Fibroblast of skin of scalp (primary cell): ENCODE data around the gene CALY.

Experiments used
- DNase-seq: peaks from one replicate; pipeline ENCODE4 v3.0.0-alpha.2; 2013

CALY gene

DNA sequence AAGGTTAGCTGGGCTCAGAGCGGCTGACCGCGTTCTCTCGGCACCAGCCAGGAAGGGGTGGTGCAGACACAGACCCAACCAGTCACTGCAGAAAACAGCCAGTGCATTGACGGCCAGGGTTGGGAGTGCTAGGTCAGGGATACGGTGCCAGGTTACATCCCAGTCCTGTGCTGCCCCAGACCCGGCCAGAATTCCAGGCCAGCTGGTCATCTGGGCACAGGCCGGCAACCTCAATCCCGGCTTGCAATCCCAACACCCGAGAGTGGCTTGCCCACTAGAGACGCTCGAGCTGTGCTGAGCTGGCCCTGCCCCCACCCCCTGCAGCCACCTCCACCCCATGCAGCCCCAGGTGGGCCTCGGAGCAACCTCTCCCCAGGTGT is 14.2 kb upstream of the CALY start:
- no peak for DNase-seq

DNA sequence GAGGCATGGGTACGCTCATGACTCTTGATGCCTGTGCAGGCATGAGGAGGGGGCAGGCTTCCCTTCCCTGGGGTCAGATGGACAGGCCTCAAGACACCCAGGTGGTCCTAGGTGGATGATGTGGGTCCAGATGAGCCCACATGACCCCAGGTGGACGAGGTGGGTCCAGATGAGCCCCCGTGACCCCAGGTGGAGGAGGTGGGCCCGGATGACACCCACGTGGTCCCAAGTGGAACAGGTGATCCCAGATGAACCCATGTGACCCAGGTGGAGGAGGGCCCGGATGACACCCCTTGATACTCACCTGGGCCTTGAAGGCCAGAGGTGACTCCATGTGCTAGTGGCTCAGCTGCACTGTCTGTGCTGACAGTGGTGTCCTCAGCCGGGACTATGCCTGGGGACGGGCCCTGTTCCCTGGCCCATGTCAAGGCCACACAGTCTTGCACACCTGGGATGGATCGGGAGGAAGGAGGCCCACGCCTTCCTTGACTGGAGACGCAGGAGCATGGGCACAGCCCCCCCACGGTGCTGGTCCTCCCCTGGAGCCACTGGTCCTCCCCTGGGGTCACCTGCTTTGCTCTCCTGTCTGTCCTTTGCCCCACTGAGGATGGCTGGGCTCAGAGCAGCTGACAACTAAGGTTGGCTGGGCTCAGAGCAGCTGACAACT is 13.7 kb upstream of the CALY start:
- no peak for DNase-seq

DNA sequence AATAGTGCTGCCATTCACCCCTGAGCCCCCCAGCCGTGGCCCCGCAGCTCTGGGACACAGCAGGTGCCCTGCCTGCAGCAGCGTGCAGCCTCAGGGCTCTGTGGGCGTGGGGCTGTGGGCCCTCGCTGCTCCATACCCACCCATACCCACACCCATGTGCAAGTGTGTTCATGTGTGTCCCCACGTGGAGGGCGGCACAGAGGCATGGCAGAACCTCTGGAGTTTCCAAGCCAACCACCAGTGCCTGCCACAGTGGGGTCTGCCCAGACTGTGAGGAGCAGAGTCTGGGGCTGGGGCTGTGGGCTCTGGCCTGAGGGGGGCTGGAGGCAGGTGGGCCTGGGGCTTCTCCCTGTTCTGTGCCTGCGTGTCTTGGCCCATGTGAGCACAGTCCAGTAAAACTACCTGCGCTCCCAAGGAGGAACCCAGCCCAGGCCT is 12.9 kb upstream of the CALY start:
- no peak for DNase-seq

DNA sequence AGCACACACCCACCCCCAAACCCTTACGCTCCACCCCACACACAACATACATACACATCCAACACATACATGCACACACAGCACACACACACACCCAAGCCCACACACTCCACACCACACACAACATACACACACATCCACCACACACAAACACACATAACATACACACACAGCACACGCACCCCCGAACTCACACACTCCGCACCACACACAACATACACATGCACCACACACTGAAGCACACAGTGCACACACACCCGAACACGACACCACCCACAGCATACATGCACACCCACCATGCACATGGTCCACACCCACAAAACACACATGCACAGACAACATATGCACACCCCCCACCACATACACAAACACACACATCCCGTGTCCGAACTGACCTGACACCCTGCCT is 12.5 kb upstream of the CALY start:
- DNase-seq = no peak

DNA sequence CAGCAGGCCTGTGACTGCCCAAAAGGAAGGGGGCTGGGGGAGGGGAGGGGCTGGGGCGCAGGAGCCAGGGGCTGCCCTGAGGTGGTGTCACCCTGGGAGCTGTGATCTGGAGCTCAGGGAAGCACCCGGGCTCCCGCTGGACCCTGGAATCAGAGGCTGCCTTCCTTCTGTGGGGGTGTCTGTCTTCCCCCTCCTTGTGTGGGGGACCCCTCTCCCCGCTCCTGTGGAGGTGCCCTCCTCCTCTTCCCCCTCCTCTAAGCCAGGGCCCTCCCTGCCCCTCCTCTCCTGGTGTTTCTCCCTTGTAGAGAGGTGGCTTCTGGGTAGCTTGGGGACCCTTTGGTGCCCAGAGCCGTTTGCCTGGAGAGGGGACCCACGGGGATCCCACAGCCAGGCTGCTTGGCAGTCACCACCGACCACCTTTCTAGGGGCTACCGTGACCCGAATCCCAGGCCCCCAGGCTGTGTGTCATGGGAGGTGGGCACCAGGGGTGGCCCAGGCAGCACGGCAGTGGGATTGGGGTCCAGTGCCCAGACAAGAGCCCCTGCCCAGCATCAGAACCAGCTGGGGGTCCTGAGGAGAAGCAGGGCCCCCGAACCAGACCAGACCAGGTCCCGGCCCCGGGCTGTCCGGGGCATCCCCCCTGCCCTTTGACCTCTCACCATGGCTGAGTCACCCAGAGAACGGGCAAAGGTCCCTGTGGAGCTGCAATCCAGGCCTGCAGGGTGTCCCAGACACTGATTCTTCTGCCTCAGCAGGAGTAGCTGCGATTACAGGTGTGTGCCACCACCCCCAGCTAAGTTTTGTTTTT is 11.2 kb upstream of the CALY start:
- no peak for DNase-seq

DNA sequence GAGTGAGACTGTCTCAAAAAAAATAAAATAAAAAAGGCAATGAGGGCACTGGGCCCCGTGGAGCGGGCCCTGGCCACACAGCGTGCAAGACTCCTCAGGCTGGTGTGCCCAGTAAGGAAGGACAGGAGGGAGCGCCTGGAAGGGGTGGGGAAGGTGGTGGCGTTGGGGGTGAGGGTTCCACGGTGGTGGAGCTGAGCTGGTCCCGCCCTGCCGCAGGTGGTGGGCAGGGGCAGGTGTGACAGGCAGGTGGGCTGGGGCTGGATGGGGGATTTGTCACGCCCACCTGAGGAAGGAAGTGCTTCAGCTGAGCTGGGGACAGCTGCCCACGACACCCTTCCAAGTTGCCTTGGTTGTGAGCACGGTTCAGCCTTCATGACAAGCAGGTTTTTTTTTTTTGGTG is 9.7 kb upstream of the CALY start:
- DNase-seq = no peak

DNA sequence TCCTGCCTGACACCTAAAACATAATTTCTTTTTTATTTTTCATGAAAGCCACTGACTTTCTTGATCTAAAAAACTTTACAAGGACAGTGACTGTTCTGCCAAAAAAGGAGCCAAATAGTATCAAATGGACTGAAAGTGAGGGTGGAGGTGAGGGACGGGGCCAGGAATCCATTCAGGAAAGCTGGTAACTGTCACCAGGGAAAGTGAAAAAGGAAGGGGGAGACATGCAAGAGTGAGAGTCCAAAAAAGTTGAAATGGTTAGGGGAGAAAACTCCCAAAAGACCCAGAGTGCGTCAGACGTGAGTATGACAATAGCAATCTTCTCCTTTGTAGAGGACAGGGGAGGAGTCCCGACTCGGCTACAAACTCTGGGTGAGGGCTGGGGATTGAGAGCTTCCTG is 7.5 kb upstream of the CALY start:
- DNase-seq = no peak

DNA sequence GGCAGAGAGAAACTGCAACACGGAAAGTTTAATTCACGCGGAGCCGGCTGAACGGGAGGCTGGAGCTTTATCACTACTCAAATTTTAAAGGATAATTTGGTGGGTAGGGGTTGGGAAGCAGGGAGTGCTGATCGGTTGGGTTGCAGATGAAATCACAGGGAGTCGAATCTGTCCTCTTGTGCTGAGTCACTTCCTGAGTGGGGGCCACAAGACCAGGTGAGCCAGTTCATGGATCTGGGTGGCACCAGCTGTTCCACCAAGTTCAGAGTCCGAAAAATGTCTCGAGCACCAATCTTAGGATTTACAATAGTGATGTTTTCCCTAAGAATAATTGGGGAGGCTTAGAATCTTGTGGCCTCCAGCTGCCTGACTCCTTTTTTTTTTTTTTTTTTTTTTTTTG is 6.9 kb upstream of the CALY start:
- DNase-seq = no peak

DNA sequence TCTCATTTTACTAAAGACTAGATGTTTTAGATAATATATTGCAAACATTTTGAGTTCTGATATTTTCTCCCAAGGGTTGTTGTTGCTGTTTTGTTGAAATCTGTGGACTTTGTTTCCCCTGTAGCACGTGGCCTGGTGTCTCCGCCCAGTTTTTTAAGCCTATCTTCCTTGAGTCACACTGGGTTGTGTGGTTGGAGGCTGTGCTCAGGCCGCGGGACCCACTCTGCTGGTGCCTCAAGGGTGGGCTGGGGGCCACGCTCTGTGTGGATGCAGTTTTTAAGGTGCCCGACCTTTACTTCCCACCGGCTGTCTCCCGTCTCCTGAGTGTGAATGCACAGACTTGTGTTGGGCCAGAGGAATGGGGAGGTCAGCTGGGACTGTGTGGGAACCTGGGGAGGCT is 6.2 kb upstream of the CALY start:
- no peak for DNase-seq

DNA sequence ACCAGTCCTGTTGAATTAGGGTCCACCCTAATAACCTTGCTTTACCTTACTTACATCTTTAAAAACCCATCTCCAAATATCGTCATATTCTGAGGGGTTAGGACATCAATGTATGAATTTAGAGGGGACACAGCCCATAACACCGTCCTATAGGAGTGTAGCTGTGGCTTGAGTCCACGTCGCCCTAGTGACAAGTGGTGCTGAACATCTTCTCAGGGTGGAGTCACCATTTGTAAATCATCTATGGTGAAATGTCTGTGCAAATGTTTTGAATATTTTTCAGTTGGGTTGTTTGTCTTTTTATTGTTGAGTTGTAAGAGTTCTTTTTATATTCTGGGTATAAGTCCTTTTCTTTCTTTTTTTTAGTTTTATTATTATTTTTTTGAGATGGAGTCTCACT is 5.3 kb upstream of the CALY start:
- no peak for DNase-seq

DNA sequence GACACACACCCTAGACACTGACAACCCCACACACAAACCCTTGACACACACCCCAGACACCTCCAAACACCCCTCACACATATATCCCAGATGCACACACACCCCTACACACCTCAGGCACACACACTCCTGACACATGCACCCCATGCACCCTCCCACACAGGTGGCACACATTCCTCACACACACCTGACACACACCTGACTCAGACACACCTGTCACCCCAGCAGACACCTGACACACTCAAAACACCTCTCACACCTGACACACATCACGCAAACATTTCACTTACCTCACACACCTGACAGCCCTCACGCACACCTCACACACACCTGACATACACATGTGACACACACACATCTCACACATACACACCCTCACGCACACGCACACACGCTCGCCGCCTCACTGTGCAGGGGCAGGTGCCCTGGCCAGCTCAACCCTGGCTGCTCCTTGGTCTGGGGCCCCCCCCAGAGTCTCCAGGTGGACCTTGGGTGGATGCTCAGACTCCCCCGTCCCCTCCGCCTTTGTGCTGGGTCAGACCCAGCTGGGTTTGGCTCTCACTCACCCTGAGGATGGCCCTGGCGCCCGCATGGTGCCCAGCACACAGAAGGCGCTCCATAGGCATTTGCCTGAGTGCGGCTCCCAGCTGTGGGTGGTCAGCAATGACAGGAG is 3.1 kb upstream of the CALY start:
- no peak for DNase-seq

DNA sequence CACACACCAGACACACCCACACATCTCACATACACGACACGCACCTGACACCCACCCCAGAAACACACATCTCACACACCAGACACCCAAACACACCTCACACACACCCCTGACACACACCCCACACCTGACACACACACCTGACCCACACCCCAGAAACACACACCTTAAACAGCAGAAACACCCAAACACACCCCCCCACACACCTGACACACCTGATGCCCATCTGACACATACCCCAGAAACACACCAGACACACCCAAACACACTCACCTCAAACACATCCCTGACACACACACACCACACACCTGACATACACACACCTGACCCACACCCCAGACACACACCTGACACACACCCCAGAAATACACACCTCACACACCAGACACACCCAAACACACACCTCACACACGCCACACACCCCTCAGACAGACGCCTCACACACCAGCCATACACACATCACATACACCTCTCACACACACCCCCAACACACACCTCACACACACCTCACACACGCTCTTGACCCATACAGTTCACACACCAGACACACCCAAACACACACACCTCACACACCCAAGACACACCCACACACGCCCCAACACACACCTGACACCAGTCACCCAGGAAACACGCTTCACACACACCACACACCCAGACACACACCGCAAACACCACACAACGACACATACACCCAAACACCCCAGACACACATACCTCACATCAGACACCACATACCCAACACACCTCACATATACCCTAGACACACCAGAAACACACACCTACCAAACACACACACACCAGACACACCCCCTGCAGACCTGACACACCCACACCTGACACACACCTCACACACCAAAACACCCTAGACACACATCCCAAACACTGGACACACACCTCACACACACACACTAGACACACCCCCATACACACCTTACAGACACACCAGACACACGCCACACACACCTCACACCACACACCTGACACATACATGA is 1.7 kb upstream of the CALY start:
- no peak for DNase-seq

DNA sequence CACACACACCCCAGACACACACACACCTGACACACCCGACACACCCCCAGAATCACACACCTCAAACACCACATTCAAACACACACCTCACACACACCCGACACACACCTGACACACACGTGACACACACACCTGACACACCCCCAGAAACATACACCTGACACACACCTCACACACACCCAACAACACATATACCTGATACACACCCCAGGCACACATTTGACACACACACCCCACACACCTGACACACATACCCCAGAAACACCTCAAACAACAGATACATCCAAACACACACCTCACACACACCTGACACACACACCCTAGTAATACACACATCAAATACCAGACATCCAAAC is 652 bp upstream of the CALY start:
- DNase-seq = no peak

DNA sequence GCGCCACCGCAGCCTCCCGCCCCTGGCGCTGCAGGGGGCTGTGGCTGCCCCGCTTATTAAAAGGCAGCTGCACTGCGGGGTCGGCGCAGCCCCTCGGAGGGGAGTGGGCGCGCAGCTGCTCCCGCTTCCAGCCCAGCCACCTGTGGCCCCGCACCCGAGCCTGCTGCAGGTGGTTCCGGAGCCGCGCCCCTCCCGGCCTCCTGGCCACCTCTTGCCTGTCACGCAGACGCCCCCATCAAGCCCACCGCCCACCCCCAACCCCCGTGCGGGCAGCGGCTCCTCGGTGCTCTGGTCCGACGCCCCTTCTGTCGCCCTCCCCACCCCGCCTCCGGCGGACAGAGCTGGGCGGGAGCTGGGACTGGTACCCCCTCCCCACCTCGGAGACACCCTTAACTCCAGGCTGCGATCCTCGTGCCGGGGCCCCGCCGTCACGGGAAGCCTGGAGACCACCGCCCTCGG is 549 bp downstream of the CALY start:
- no peak for DNase-seq

DNA sequence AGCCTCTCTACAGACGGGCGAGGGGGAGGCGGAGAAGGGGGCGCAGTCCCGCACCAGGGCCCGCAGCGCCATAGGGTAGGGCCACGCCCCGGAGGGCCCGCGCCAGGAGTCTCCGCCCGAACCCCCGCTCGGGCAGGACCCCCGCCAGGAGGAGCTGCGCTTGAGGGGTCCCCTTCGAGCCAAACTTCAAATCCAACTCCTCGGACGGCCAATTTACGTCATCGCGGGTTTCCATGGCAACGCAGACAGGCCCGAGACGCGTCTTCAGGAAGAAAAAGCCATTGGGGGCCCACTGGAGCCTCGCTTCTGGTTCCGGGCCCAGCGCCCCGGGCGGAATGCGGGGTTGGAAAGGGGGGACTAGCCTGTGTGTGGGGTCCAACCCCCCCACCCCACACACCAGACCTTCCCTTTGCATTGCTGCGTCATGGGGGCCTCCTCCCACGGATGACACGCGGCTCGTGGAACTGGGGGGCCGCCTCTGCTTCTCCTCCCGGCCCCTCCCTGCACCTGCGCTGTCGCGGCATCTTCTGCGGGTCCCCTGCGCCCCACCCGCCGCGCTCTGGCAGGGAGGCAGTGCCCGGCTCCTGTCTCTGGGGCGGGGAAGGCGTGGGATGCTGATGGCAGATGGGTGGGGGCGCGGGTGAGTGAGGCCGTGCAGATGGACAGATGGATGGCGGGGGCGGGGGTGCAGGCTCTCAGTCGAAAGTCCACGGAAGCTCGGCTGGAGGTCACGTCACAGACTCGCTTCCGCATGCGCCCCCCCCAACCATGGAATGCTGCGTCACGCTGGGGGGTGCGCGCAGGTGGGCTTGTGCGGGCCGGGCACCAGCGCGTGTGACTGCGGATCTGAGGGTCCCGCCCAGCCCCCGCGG is 1.2 kb downstream of the CALY start:
- DNase-seq = peak; percentile 35

DNA sequence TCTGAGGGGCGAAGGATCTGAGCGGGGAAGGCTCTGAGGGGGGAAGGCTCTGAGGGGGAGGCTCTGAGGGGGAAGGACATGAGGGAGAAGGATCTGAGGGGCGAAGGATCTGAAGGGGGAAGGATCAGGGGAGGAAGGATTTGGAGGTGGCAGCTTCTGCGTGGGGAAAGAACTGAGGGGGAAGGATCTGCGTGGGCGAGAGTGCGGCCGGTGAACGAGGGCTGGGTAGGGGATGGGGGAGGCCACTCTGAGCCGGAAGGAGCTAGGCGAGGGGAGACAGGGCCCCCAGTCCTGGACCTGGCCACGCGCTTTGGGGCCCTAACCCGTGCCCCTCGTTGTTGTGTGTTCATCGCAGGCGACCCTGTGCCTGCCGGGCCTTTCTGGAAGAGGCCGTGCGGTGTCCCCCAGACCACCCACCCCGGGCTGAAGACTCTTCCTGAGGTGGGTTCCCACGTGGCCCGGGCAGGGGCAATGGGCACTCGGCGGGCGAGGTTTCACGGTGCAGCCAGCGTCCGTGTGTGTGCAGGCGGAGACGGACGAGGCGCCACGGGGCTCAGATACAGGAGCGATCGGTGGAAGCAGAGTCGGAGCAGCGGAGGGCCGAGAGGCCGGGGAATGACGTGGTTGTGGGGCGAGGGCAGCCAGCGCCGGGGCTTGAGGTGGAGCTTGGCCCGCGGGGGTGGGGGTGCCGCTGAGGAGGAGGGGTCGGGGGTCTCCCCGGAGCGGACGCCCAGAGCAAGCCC is 2.0 kb downstream of the CALY start:
- no peak for DNase-seq

DNA sequence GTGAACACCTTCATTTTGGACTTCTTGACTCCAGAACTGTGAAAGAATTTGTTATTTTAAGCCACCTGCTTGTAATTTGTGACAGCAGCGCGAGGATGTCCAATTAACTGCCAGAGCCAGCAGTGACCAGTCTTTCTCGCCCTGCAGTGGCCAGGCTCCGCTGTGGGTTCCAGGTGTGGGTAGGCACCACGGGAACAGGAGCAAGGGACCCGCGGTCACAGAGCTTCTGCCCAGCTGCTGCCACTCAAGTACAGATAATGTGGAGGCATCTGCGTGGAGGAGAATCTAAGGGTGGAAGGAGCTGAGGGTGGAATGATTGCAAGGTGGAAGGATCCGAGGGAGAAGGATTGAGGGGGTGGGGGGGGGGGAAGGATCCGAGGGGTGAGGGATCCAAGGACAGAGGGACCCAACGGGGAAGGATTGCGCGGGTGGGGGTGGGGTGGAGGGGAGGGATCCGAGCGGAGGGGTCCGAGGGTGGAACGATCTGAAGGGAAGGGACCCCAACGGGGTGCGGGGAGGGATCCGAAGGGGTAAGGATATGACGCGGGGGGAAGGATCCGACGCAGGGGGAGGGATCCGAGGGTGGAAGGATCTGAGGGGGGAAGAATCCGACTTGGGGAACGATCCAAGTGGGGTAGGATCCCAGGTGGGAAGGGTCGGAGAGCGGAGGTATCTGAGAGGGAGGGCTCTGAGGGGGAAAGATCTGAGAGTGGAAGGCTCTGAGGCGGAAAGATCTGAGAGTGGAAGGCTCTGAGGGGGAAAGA is 3.6 kb downstream of the CALY start:
- DNase-seq = no peak

DNA sequence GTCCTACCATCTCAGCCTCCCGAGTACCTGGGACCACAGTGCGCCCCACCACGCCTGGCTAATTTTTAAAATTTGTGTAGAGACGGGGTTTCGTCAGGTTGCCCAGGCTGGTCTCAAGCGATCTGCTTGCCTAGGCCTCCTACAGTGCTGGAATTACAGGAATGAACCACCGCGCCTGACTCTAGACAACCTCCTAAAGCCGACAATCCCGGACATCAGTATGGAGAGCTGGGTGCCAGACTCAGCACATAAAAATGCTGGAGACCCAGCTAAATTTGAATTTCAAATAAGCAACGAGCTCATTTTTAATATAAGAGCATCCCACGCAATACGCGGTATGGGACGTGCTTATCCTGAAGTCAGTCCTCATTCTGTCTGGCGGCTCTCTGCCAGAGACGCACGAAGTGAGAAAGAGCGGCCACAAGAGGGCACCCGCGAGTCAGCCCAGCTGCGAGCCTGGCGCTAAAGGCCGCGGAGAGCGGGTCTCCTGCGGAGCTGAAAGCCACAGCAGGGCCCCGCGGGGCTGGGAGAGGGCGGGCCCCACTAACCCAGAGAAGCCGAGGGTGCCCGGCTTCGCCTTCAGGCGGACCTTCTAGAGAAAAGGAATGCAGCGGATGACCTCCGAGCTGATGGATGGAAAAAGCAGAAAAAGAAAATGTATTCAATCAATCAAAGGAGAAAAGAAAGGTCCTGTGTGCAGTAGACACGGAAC is 7.0 kb downstream of the CALY start:
- peak; percentile 84 for DNase-seq
